Stimulated activated CD8-positive, alpha-beta memory T cell treated with anti-CD3 and anti-CD28 coated beads, Interleukin-2, amount 100 ng/mL, for 48 hours (primary cell): ENCODE results near the gene TCEA2.

Experiments used
- DNase-seq, 2 donors: peaks; one replicate each; pipeline ENCODE4 v3.0.0-alpha.2; 2020; ENCODE audit warnings: low read depth in 2 of 2

The TCEA2 gene

DNA sequence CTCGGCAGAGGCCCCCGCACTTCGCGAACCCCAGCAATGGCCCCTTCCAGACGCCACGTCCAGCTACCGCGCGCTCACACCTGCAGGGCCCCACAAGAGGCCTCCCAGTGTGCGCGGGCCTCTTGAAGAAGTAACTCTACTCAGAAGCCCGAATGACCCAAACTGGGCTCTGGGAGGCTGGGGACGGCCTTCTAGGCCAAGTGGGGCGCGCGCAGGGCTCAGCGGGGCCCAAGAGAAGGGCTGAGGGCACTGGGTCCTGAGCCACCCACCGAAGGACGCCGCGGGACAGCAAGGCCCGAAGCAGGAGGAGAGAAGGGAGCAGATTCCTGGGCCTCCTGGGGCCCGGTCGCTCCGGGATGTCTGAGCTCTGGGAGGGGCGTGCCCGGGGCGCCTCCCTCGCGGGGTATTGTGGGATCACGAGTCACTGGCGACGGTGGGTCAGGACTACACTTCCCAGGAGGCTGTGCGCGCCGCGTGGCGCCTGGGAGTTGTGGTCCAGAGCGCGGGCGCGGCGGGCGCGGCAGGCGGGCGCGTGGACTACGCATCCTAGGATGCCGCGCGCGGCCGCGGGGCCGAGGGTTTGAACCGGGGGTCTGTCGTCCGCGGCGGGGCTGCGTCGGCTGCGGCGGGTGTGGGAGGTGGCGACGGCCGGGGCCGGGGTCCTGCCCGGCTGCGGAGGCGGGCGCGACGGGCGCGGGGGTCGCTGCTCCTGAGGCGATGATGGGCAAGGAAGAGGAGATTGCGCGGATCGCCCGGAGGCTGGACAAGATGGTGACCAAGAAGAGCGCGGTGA, at the start of gene TCEA2:
TCEA2 (plus strand) TSS at position 603 of the 793 bp plus-strand sequence; CDS start at position 718, 115 bp downstream.
- peak; percentile 91 to 94 for DNase-seq

GRCh38 chr20:64015635-64016034, 47.4 kb upstream of the TCEA2 start:
- DNase-seq, result no peak

GRCh38 chr20:64021124-64021975, 41.6 kb upstream of the TCEA2 start:
- no peak for DNase-seq

DNA sequence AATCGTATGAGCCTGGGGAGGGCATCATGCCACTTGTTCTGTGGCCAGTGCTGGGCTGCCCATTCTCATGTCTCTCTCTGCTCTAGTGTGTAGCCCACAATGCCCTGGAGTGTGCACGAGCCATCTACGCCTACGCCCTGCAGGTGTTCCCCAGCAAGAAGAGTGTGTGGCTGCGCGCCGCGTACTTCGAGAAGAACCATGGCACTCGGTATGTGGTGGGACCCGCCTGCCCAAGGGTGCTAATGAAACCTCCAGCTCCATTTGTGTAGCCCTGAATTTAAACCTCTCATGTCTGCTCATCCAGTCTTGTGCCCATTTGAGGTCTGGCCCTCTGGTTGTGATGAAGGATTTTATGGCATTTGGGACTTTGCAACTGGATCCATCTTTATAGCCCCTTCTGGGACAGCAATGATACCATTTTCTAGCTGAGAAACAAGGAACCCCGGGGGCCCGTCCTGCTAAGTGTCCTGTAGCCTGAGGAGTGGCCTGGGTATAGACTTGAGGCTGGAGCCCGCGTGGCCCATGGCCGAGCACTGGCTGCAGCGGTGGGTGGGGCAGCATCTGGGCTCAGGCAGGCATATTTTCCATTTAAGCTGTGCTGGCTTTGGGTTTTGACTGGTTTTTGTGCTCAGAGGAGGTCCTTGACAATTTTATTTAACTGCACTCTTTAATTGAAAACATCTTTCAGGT, 40.2 kb upstream of the TCEA2 start:
- no peak for DNase-seq

GRCh38 chr20:64023361-64024140, 39.4 kb upstream of the TCEA2 start:
- no peak for DNase-seq

DNA sequence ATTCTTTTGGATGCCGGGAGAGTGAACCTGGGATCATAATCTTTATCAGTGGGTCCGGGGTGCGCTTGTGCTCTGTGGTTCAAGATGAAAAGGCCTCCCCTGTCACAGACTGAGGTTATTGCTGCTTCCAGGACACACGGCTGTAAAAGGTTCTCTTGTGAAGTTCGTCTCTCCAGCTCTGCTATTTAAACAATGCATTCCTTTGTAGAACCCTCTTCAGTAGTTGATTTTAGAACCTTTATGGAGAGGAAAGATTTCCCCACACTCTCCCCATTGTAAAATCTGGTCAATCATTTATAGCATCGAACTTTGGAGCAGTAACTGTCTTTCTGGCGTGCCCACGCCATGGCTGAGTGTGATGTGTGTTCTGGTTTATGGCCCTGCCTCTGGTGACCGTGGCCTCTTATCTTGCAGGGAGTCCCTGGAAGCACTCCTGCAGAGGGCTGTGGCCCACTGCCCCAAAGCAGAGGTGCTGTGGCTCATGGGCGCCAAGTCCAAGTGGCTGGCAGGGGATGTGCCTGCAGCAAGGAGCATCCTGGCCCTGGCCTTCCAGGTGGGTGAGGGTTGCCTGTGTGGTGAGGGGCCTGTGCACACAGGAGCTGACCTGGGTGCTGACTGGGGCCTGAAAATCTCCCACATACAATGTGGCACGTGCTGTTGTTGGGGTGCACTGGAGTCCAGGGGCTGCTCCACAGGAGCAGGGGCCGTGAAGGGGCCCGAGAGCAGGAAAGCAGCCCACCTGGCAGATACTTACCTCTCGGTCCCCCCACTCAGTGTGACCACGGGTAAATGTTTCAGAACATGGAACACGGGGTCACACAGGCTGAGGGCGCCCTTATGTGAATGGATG, 38.6 kb upstream of the TCEA2 start:
- DNase-seq, result no peak

GRCh38 chr20:64025101-64025825, 37.7 kb upstream of the TCEA2 start:
- no peak for DNase-seq

DNA sequence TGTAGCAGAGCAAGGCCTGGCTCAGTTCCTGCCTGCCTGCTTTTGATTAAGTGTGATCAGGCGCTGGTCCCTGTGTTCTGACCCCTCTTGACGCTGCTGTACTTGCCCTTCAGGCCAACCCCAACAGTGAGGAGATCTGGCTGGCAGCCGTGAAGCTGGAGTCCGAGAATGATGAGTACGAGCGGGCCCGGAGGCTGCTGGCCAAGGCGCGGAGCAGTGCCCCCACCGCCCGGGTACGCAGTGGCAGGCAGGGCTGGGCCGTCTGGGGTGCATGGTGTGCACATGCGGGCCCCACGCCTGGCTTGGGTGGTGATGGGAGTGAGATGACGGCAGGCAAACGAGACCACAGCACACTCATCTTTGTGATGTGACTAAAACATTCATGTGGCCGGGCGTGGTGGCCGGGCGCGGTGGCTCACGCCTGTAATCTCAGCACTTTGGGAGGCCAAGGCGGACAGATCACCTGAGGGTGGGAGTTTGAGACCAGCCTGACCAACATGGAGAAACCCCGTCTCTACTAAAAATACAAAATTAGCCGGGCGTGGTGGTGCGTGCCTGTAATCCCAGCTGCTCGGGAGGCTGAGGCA, 37.1 kb upstream of the TCEA2 start:
- no peak for DNase-seq

GRCh38 chr20:64027981-64028685, 34.9 kb upstream of the TCEA2 start:
- DNase-seq, result no peak

GRCh38 chr20:64029293-64030117, 33.5 kb upstream of the TCEA2 start:
- DNase-seq, result no peak

- DNase-seq, result no peak
Measured at GRCh38 chr20:64030371-64031134, 32.4 kb upstream of the TCEA2 start.

DNA sequence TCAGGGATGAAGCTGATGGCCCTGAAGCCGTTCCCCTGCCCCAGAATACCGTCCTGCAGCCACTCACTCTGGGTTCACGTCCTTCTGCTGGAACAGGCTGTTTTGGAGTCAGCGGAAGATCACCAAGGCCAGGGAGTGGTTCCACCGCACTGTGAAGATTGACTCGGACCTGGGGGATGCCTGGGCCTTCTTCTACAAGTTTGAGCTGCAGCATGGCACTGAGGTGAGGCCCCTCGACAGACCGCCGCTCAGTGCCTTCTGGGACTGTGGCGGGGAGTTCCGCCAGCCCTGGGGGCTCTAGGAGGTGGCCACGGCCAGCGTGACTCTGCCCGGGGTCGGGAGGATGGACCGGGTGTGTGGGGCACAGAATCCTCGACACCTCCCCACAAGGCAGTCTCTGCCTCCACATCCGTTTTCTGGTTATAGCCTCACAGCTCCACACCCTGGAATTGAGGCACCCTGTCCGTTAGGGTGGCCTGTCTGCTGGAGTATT, 31.1 kb upstream of the TCEA2 start:
- no peak for DNase-seq

DNA sequence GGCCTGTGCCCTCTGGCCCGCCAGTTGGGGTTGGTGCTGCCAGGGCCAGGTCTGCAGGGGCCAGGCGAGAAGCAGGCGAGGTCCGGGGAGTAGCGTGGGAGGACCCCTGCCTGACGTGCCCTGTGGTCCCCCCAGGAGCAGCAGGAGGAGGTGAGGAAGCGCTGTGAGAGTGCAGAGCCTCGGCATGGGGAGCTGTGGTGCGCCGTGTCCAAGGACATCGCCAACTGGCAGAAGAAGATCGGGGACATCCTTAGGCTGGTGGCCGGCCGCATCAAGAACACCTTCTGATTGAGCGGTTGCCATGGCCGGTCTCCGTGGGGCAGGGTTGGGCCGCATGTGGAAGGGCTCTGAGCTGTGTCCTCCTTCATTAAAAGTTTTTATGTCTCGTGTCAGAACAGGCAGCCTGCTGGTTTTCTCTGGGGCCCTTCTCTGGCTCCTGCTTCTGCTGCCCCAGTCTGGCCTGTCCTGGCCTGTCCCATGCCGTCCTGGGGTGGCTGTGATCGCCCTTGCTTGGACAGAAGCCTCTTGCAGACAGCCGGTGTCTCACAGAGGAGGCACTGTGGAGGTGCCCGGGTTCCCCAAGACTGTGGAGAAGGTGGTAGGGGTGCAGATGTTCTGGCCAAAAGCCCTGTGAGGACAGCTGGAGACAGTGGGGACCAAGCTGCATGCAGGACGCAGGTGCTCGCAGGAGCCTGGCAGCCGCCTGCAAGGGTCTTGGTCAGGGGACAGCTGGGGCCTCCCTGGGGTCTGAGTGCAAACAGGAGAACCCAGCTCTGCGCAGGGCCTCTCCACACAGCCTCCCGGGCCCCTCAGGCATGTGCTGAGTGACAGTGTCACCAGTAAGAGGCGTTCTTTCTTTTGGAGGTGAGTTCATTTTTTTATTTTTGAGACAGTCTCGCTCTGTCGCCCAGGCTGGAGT, 30.0 kb upstream of the TCEA2 start:
- no peak for DNase-seq

GRCh38 chr20:64033981-64034493, 29.0 kb upstream of the TCEA2 start:
- no peak for DNase-seq

- DNase-seq, result peak; percentile 32 to 37
Measured at GRCh38 chr20:64035066-64035932, 27.7 kb upstream of the TCEA2 start.
